ENCODE data around the gene PLCB1.

GRCh38 chr20:8573686-8574085 lies 441.6 kb downstream of the PLCB1 start:
- TF ChIP-seq POLR2A (IDR thresholded peaks at IDR 0.05; ENCODE audit: low read depth): no peak
- TF ChIP-seq CTCF (IDR thresholded peaks at IDR 0.05): no peak

Data from esophagus muscularis mucosa (tissue), 3 donors.